Measurements from ENCODE around the gene IKBKE.

DNA sequence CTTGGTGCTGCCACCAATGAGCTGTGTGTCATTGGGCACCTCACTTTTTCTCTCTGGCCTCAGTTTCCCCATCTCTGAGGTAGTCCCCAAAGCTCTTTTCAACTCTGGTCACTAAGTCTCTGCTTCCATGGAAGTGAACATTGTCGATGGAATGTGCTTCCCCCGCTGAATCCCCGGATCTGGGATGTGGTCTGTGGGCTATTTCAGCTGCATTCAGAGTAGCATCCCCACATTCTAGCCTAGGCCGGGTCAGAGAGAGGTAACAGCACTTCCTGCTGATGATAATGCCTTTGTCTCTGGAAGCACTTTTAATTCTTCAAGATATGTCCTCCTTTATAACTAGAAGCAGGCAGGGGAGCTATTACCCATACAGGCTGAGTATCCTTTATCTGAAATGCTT, 66.9 kb downstream of the IKBKE start:
- TF ChIP-seq, protein P1, sequence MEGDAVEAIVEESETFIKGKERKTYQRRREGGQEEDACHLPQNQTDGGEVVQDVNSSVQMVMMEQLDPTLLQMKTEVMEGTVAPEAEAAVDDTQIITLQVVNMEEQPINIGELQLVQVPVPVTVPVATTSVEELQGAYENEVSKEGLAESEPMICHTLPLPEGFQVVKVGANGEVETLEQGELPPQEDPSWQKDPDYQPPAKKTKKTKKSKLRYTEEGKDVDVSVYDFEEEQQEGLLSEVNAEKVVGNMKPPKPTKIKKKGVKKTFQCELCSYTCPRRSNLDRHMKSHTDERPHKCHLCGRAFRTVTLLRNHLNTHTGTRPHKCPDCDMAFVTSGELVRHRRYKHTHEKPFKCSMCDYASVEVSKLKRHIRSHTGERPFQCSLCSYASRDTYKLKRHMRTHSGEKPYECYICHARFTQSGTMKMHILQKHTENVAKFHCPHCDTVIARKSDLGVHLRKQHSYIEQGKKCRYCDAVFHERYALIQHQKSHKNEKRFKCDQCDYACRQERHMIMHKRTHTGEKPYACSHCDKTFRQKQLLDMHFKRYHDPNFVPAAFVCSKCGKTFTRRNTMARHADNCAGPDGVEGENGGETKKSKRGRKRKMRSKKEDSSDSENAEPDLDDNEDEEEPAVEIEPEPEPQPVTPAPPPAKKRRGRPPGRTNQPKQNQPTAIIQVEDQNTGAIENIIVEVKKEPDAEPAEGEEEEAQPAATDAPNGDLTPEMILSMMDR (IDR thresholded peaks at IDR 0.05; ENCODE audit: low read depth, low read length, poor library complexity, severe bottlenecking) = no peak
- no peak for TF ChIP-seq EZH2phosphoT487 (IDR thresholded peaks at IDR 0.05; ENCODE audit: borderline replicate concordance, low read length)

Data from DOHH2 (cell line).